Esophagus squamous epithelium (tissue), 5 donors: Measurements from ENCODE around the gene DNAJB6. TPM values are rescaled to one million over a fixed set of nuclear protein-coding genes. Genes with fewer than 3 reads are reported as not detected.

Experiments
- DNase-seq: peaks from one replicate; lab custom pipeline; 2025; lab: John Stamatoyannopoulos, UW
- H3K27ac ChIP-seq, 4 donors: fragments of 200-600 bp; sonication (generic); one replicate each; pipeline ENCODE4 v1.5.1; 2016 to 2019; ENCODE audit warnings: mild to moderate bottlenecking in 1 of 4
- H3K27me3 ChIP-seq, 4 donors: fragments of 200-600 bp; sonication (generic); 1 replicate in 3 of 4; 2 replicates in 1 of 4; pipeline versions ENCODE4 v1.5.1 to v1.6.0; 2017 to 2021; ENCODE audit warnings: antibody characterized with exemption in 1 of 4
- H3K36me3 ChIP-seq, 3 donors: fragments of 200-600 bp; sonication (generic); one replicate each; pipeline ENCODE4 v1.5.1; 2016 to 2019
- H3K4me1 ChIP-seq, 3 donors: fragments of 200-600 bp; sonication (generic); one replicate each; pipeline ENCODE4 v1.5.1; 2017 to 2019
- H3K4me3 ChIP-seq, 4 donors: fragments of 200-600 bp; sonication (generic); 1 replicate in 3 of 4; 2 replicates in 1 of 4; pipeline ENCODE4 v1.5.1; 2016 to 2019; ENCODE audit warnings: mild to moderate bottlenecking in 2 of 4, moderate library complexity in 1 of 4
- H3K9me3 ChIP-seq, 3 donors: fragments of 200-600 bp; sonication (generic); one replicate each; pipeline ENCODE4 v1.5.1; 2016 to 2019
- POLR2A ChIP-seq, 4 donors: fragments of 450-650 bp; IDR thresholded peaks; one replicate each; pipeline ENCODE4 v1.6.1; 2017; ENCODE audit warnings: antibody characterized with exemption in 4 of 4, mild to moderate bottlenecking in 4 of 4, moderate library complexity in 3 of 4
- WGBS, 2 donors: methylation state at CpG; one replicate each; pipeline ENCODE4 v1.1.5; 2018; 5-methylcytosine and 5-hydroxymethylcytosine counted together
- intact Hi-C: fragments of 100-400 bp; cut with DNase I; formaldehyde crosslinking; loops from one replicate; pipeline ENCODE4 v1.15.0; 2022
- total RNA-seq, 4 donors: library from RNA; depleted of rRNA; stranded (reverse); fragments of >200 nt; gene quantifications; one replicate each; pipeline ENCODE4 v1.1.0, GENCODE V29; 2016
- TF ChIP-seq, protein P1 (sequence below), 6 experiments: fragments of 450-650 bp in 4 of 6; fragments of 200-600 bp in 2 of 6; sonication (generic) in 2 of 6; IDR thresholded peaks; one replicate each; pipeline ENCODE4 v1.5.1; 2016 to 2019; ENCODE audit warnings: antibody characterized with exemption in 6 of 6, mild to moderate bottlenecking in 4 of 6, moderate library complexity in 4 of 6
- donor health status: DM: yes; HTN: yes; CAD: no.

DNAJB6 gene
- total RNA-seq, 4 donors from 2014 or later, result 96.5 to 193 (median 160) TPM

DNA sequence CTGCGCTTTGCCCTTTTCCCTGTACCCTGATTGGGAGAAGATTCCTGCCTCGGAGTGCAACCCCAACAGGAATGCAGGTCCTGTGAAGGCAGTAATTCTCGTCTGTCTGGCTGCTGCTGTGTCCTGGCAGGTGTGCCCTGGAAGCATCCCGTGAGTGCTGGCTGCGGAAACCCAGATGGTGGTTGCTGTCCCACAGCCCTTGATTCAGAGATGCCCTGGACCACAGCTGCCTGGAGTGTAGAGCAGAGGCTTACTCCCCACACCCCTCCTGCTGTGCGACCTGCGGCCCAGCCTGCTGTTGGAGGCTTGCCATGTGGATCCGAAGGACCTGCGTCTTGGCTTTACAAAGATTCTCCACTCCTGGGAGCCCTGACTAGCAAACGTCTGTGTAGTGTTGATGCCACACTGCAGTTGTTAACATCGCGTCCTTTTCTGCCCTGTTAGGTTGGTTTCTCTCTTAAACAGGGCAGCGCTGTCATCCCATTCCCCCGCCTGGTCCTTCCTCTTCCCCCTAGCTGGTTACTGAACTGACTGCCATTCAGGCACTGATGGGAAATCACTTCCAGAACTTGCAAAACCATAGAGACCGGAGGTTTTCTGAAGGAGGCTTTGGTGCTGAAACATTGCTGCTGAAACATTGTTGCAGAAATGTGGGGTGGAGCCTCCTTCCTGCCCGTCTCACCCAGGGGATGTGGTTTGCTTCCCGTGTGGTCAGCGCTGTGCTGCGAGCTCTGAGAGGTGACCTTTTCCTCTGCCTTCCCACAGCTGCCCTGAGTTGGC lies 53.3 kb downstream of the DNAJB6 start:
- Histone ChIP-seq H3K27ac (no peak overlapping the region), H3K4me1 (peaks cover 0 to 22% (median 11%) of the 10 kb centered on the region in 3 donors), H3K9me3 (no peaks in the 10 kb centered on the region), H3K36me3 (peaks cover 8 to 93% (median 12%) of the 10 kb centered on the region in 3 donors), H3K27me3 (no peaks in the 10 kb centered on the region), H3K4me3 (no peak overlapping the region)
- 67 to 72% methylated on average over 7 to 14 of the region's 19 CpGs for WGBS, 2 donors
- DNase-seq, result no peak
- TF ChIP-seq POLR2A (IDR thresholded peaks at IDR 0.05), result no peak
- TF ChIP-seq, protein P1, sequence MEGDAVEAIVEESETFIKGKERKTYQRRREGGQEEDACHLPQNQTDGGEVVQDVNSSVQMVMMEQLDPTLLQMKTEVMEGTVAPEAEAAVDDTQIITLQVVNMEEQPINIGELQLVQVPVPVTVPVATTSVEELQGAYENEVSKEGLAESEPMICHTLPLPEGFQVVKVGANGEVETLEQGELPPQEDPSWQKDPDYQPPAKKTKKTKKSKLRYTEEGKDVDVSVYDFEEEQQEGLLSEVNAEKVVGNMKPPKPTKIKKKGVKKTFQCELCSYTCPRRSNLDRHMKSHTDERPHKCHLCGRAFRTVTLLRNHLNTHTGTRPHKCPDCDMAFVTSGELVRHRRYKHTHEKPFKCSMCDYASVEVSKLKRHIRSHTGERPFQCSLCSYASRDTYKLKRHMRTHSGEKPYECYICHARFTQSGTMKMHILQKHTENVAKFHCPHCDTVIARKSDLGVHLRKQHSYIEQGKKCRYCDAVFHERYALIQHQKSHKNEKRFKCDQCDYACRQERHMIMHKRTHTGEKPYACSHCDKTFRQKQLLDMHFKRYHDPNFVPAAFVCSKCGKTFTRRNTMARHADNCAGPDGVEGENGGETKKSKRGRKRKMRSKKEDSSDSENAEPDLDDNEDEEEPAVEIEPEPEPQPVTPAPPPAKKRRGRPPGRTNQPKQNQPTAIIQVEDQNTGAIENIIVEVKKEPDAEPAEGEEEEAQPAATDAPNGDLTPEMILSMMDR (IDR thresholded peaks at IDR 0.05), result no peak
- intact Hi-C loops, result no loop called here

DNA sequence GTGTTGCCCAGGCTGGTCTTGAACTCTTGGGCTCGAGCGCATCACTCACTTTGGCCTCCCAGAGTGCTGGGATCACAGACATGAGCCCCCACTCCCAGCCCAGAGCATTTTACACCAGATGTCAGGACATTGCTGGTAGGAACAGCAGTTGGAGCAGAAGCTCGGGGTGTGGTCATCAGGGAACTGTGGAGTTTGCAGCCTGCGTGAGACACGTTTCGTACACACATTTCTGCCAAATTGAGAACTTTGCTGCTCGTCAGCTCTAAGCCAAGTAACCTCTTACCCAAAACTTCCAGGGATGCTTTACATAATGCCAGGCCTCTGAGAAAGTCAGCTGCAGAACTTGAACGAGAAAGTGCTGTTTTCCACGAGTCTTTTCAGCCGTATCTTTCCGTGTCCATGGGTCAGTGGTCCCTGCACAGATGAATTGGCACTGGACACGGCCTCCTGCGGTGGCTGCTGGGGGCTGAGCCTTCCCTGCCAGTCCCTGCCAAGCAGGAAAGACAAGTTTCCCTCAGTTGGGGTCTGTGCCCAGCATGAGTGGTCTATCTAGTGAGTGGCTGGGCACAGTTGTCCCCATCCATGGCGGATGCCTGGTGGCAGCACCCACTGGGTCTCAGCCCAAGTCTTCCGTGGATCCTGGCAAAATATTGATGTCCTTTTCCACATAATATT lies 54.4 kb downstream of the DNAJB6 start:
- no peak for TF ChIP-seq POLR2A (IDR thresholded peaks at IDR 0.05)
- TF ChIP-seq, protein P1 (IDR thresholded peaks at IDR 0.05), result no peak
- Histone ChIP-seq H3K27ac (no peak overlapping the region), H3K9me3 (no peaks in the 10 kb centered on the region), H3K27me3 (no peaks in the 10 kb centered on the region), H3K36me3 (peaks cover 8 to 90% (median 12%) of the 10 kb centered on the region in 3 donors), H3K4me3 (no peak overlapping the region), H3K4me1 (peaks cover 0 to 22% (median 11%) of the 10 kb centered on the region in 3 donors)
- no peak for DNase-seq
- intact Hi-C loops, result no loop called here
- WGBS, 2 donors, result 89 to 96% methylated on average over 11 to 13 of the region's 15 CpGs

DNA sequence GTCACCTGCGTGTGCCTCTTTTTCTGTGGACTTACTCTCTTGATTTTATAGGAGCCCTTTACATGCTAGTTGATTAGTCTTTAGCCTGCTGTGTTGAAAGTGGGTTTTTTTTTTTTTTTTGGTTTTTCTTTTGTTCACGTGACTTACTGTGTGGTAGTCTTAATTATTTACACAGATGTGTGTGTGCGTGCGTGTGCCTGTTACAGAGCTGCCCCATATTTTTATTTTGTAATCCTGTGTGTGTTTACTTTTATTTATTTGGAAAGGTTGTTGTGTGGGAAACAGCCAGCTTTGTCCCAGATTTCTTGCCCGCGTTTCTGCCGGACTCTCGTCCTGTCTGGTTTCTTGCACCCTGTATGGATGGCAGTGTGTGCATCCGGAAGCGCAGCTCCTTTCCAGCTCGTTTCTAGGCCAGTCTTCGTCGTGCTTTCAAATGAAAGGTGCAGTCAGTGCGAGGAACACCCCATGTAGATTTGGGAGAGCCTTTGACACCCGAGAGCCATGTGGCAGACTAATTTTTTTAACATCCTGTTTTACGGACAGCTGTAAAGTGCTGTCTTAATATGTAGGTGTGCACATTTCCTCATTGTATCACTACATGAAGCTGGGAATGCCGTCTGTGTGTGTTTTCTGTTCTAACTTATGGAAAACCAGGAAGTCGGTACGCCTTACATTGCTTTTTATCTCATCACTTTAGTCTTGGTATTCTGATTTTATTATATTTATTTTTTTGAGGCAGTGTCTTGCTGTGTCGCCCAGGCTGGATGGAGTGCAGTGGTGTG lies 55.6 kb downstream of the DNAJB6 start:
- 89% methylated on average over 18 to 19 of the region's 20 CpGs for WGBS, 2 donors
- no peak for DNase-seq
- intact Hi-C loops, result no loop called here
- Histone ChIP-seq H3K27me3 (no peaks in the 10 kb centered on the region), H3K4me1 (peaks cover 0 to 17% (median 9%) of the 10 kb centered on the region in 3 donors), H3K9me3 (no peaks in the 10 kb centered on the region), H3K4me3 (no peak overlapping the region), H3K27ac (no peak overlapping the region), H3K36me3 (peaks cover 8 to 90% (median 16%) of the 10 kb centered on the region in 3 donors)
- TF ChIP-seq, protein P1 (IDR thresholded peaks at IDR 0.05), result no peak
- TF ChIP-seq POLR2A (IDR thresholded peaks at IDR 0.05), result no peak

DNA sequence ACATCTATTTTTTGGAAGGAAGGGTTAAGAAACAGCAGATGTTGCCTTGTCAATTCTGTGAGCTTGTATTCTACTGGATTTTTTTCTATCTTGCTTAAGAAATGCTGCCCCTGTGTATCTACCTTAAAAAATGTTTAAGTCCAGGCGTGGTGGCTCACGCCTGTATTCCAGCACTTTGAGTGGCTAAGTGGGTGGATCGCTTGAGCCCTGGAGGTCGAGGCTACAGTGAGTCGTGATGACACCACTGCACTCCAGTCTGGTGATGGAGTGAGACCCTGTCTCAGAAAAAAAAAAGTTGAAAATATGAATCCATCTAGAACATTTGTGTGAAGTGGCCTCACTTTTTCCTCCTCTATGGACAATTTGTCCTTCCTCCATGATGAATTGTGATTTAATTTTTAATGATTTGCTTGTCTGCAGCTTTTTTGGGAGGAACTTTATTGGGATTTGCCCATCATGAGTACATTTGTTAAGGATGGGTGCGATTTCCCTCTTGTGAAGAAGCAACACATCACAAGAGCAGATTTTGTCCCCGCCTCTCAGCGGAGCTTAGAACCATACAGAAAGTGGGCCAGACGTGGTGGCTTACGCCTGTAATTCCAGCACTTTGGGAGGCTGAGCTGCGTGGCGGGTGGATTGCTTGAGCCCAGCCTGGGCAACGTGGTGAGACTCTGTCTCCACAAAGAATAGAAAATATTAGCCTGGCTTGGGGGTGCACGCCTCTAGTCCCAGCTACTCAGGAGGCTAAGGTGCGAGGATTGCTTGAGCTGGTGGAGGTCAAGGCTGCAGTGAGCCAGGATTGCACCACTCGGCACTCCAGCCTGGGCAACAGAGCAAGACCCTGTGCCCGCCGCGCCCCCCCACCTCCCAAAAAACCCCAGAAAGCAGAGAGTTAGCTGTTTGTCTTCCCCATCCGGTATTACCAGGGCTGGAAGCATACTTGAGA lies 57.7 kb downstream of the DNAJB6 start:
- H3K27me3 ChIP-seq, result no peaks in the 10 kb centered on the region
- WGBS, 2 donors, result 83 to 88% methylated on average over 8 to 13 of the region's 20 CpGs
- intact Hi-C loops, result no loop called here
- peaks cover 0 to 32% (median 16%) of the 10 kb centered on the region in 3 donors for H3K4me1 ChIP-seq
- no peaks in the 10 kb centered on the region for H3K9me3 ChIP-seq
- TF ChIP-seq, protein P1 (IDR thresholded peaks at IDR 0.05), result no peak
- no peak for TF ChIP-seq POLR2A (IDR thresholded peaks at IDR 0.05)
- DNase-seq, result no peak
- H3K4me3 ChIP-seq, result no peak overlapping the region
- peaks cover 8 to 79% (median 16%) of the 10 kb centered on the region in 3 donors for H3K36me3 ChIP-seq
- no peak overlapping the region for H3K27ac ChIP-seq
